Left ventricle myocardium inferior (tissue), 1 donor: Measurements from ENCODE around the gene HES7. TPM values are rescaled to one million over a fixed set of nuclear protein-coding genes. Genes with fewer than 3 reads are reported as not detected.

Experiments
- DNase-seq: peaks from one replicate; pipeline ENCODE4 v3.0.0-alpha.2; 2020
- H3K27ac ChIP-seq: fragments of 200-600 bp; replicated peaks from 2 replicates; pipeline ENCODE4 v1.8.0; 2021
- H3K27me3 ChIP-seq: fragments of 200-600 bp; 2 replicates; pipeline ENCODE4 v1.8.0; 2021; ENCODE audit warnings: low read depth
- H3K36me3 ChIP-seq: fragments of 200-600 bp; 2 replicates; pipeline ENCODE4 v1.8.0; 2021
- H3K4me1 ChIP-seq: fragments of 200-600 bp; 2 replicates; pipeline ENCODE4 v1.8.0; 2021
- H3K4me3 ChIP-seq: fragments of 200-600 bp; 2 replicates; pipeline ENCODE4 v1.8.0; 2021; ENCODE audit warnings: mild to moderate bottlenecking, moderate library complexity
- H3K9me3 ChIP-seq: fragments of 200-600 bp; replicated peaks from 2 replicates; pipeline ENCODE4 v1.8.0; 2021
- CTCF ChIP-seq: fragments of 200-600 bp; IDR thresholded peaks from 2 replicates; pipeline ENCODE4 v1.8.0; 2021; ENCODE audit warnings: antibody characterized with exemption, mild to moderate bottlenecking, borderline replicate concordance
- intact Hi-C: fragments of 100-400 bp; cut with micrococcal nuclease; formaldehyde crosslinking; loops from one replicate; pipeline ENCODE4 v1.11.0; 2022
- total RNA-seq: library from RNA; stranded (reverse); fragmentation: NEBNext Ultra II Directional; extraction: Animal tissue kit (Norgen Biotek cat#: 25700); gene quantifications from one replicate; pipeline ENCODE4 v1.2.1, GENCODE V29; 2021
- donor health status: DM: no; HTN: yes; CAD: no; lungs with severe emphysema.

The HES7 gene
- total RNA-seq, 1 donor from 2014 or later, result not detected

DNA sequence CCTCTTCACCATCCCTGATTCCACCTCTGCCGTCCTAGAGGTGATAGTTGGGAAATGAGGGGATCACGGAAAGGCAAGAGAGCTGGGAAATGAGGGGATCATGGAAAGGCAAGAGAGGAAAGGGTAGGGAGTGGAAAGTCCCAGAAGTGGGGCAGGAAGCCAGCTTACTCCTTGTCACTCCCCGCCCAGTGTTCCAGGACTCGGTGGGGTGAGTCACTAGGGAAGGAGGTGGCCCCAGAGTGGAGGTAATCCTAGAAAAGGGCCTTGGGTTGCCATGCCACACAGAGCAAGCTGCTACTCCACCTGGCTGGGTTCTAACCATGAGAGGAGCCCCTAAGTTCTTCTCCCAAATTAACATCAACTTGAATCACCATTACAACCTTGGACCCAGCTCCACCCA is 20.4 kb downstream of the HES7 start:
- Histone ChIP-seq H3K4me1 (peaks cover 6% of the 10 kb centered on the region), H3K36me3 (no peaks in the 10 kb centered on the region), H3K27me3 (peaks cover 5% of the 10 kb centered on the region), H3K27ac (no peak overlapping the region), H3K4me3 (no peak overlapping the region), H3K9me3 (no peaks in the 10 kb centered on the region)
- no peak for TF ChIP-seq CTCF
- intact Hi-C loops, result no loop called here
- DNase-seq, result no peak

- Histone ChIP-seq H3K4me3 (no peak overlapping the region), H3K36me3 (no peaks in the 10 kb centered on the region), H3K4me1 (no peaks in the 10 kb centered on the region), H3K27ac (no peak overlapping the region), H3K27me3 (peaks cover 16% of the 10 kb centered on the region), H3K9me3 (no peaks in the 10 kb centered on the region)
- DNase-seq, result no peak
- intact Hi-C loops, result no loop called here
- TF ChIP-seq CTCF, result no peak
Observed at GRCh38 chr17:8101721-8102120, 22.2 kb downstream of the HES7 start.

DNA sequence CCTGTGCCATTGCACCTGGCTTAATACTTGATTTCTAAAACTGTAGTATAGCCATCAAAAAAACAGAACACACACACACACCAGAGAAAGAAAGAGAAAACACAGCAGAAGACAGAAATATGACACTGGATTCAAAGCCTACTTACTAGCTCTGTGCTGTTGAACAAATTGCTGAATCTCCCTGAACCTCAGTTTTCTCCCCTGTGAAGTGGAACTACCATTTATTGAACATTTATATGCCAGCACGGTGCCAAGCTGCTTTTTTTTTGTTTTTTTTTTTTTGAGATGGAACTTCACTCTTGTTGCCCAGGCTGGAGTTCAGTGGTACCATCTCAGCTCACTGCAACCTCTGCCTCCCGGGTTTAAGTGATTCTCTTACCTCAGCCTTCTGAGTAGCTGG is 23.1 kb downstream of the HES7 start:
- Histone ChIP-seq H3K27me3 (peaks cover 26% of the 10 kb centered on the region), H3K4me1 (no peaks in the 10 kb centered on the region), H3K27ac (no peak overlapping the region), H3K4me3 (no peak overlapping the region), H3K36me3 (no peaks in the 10 kb centered on the region), H3K9me3 (no peaks in the 10 kb centered on the region)
- no peak for DNase-seq
- no peak for TF ChIP-seq CTCF
- intact Hi-C loops, result no loop called here

- intact Hi-C loops, result no loop called here
Observed at GRCh38 chr17:8100111-8100510, 23.8 kb downstream of the HES7 start.

GRCh38 chr17:8096541-8096940 is 27.4 kb downstream of the HES7 start:
- Histone ChIP-seq H3K4me3 (no peak overlapping the region), H3K27me3 (peaks cover 61% of the 10 kb centered on the region), H3K27ac (no peak overlapping the region), H3K9me3 (no peaks in the 10 kb centered on the region), H3K36me3 (no peaks in the 10 kb centered on the region), H3K4me1 (no peaks in the 10 kb centered on the region)
- no peak for TF ChIP-seq CTCF
- no peak for DNase-seq
- intact Hi-C loops, result no loop called here

More at GRCh38 chr17:8100111-8100510, 23.8 kb downstream of the HES7 start:
- no peak overlapping the region for H3K4me3 ChIP-seq
- DNase-seq, result no peak
- H3K27ac ChIP-seq, result no peak overlapping the region
- H3K9me3 ChIP-seq, result no peaks in the 10 kb centered on the region
- H3K4me1 ChIP-seq, result no peaks in the 10 kb centered on the region
- H3K27me3 ChIP-seq, result peaks cover 32% of the 10 kb centered on the region
- TF ChIP-seq CTCF, result no peak
- H3K36me3 ChIP-seq, result no peaks in the 10 kb centered on the region

DNA sequence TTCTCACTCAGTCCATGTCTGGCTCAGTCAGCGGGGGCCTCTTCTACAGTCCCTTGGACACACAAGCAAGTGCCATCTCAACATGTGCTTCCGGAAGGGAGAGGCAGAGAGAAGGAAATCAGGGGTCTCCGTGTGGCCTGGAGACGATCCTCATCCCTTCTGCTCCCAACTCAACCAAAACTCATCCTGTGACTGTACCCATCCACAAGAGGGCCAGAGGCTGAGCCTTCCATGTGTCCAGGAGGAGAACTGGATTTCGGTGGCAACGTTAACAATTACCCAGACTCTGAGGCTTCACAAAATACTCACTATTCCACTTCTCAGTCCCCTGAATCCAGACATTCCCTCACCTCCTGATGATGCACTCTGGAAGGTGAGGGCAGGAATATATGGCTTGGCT is 28.5 kb downstream of the HES7 start:
- no peaks in the 10 kb centered on the region for H3K9me3 ChIP-seq
- no peak overlapping the region for H3K27ac ChIP-seq
- no peaks in the 10 kb centered on the region for H3K36me3 ChIP-seq
- no peak for TF ChIP-seq CTCF
- no peak for DNase-seq
- intact Hi-C loops, result no loop called here
- H3K27me3 ChIP-seq, result peaks cover 72% of the 10 kb centered on the region
- H3K4me1 ChIP-seq, result no peaks in the 10 kb centered on the region
- H3K4me3 ChIP-seq, result no peak overlapping the region
